Activated CD4-positive, alpha-beta T cell treated with anti-CD3 and anti-CD28 coated beads for 36 hours (primary cell): ENCODE results near the gene MAPK10. TPM values are rescaled to one million over a fixed set of nuclear protein-coding genes. Genes with fewer than 3 reads are reported as not detected.

Experiments
- ATAC-seq: fragments of 200-7000 bp; cut with Tn5 transposase; one replicate; pipeline ENCODE4 v1.10.0; 2021; ENCODE audit warnings: mild to moderate bottlenecking, moderate library complexity
- CTCF ChIA-PET: fragments of 350-600 bp; sonication (Branson Sonifier 250); formaldehyde crosslinking; loops from one replicate; lab custom pipeline; 2021; ENCODE audit warnings: antibody characterized with exemption; lab: Charles Lee
- POLR2A ChIA-PET: fragments of 350-600 bp; sonication (Branson Sonifier 250); formaldehyde crosslinking; loops from one replicate; lab custom pipeline; 2021; ENCODE audit warnings: antibody characterized with exemption, inconsistent platforms; lab: Charles Lee
- DNase-seq: peaks from one replicate; pipeline ENCODE4 v3.0.0-alpha.2; 2020
- H3K27ac Mint-ChIP-seq: one replicate; pipeline ENCODE4 v1.8.0; 2021; ENCODE audit warnings: mixed read lengths
- H3K27me3 Mint-ChIP-seq: one replicate; pipeline ENCODE4 v1.8.0; 2021; ENCODE audit warnings: mixed read lengths
- H3K36me3 Mint-ChIP-seq: one replicate; pipeline ENCODE4 v1.8.0; 2021; ENCODE audit warnings: low read depth, mixed read lengths
- H3K4me1 Mint-ChIP-seq: one replicate; pipeline ENCODE4 v1.8.0; 2021; ENCODE audit warnings: mixed read lengths
- H3K4me3 Mint-ChIP-seq: one replicate; pipeline ENCODE4 v1.8.0; 2021; ENCODE audit warnings: mild to moderate bottlenecking, moderate library complexity, mixed read lengths
- H3K9me3 Mint-ChIP-seq: one replicate; pipeline ENCODE4 v1.8.0; 2021; ENCODE audit warnings: low read depth, mixed read lengths
- intact Hi-C, 2 experiments: fragments of 100-400 bp; cut with DNase I in 1 of 2; cut with micrococcal nuclease in 1 of 2; formaldehyde crosslinking; loops; one replicate each; pipeline versions ENCODE4 v1.14.2 to v1.15.1; 2022 to 2024; cut with DNase I, micrococcal nuclease
- total RNA-seq, 2 experiments: library from RNA; stranded (reverse); gene quantifications; one replicate each; pipeline ENCODE4 v1.2.3, GENCODE V29; 2021

Gene MAPK10
- total RNA-seq, 2 experiments from 2014 or later = 0.19 TPM; not detected in 1

DNA sequence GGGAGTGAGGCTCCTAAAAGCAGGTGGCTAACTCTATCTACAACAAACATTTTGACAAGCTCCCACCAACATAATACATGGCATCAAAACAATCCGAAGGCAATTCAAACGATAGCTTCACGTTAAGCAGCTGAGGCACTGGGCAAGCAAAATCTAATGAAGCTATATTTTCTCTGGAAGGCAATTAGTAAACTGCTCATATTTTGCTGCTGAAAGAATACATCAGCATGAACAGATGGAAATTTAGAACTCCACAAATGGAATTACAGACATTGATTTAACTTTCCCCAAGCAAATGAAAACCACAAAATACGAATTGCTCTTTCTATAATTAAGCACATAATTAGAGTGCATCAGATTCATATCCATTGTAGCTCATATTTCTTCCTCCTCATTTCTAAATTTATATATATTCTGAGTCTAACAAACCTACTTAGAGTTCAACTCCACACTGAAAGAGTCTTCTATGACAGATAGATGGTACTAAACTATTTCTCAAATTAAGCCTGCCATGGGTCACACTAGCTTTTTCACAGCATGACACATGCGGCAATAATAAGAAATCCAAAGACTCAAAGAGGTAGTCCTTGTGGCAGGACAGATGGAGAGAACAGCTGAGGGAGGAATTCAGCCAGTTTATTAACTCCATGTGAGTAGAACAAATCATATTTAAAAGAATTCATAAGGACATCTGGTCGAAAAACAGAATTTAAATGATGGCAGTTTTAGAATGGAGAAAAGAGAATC lies 305.4 kb downstream of the MAPK10 start:
- Mint-ChIP-seq H3K27ac (no peak overlapping the region), H3K4me1 (no peaks in the 10 kb centered on the region), H3K36me3 (no peaks in the 10 kb centered on the region), H3K27me3 (no peaks in the 10 kb centered on the region), H3K4me3 (no peak overlapping the region), H3K9me3 (no peaks in the 10 kb centered on the region)
- ChIA-PET POLR2A (interaction anchor here (0.6 kb wide), 1 partner anchor 932 kb away, joined by 5 read pairs; no protein-coding TSS in a partner anchor), CTCF (interaction anchor here (1.2 kb wide), 1 partner anchor 9 kb away, joined by 5 read pairs; no protein-coding TSS in a partner anchor)
- DNase-seq (no peak), ATAC-seq (no peak)
- intact Hi-C loops = no loop called here

DNA sequence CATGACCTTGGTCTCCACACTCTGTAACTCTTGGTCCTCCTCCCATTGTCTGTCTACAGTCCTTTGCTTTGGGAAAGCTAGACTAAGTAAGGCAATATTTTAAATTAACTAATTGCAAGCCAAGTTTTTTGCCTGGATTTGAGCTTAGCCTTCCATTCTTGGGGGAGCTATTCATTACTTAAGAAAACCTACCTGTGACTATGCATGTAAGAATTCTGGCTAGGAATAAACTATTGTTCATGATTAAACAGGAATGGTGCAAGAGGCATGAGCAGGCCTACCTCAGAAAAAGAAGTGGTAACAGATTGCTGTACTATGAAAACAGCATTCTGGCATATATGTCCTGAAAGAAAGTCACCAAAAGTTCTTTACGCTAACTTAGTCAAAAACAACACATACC lies 309.4 kb downstream of the MAPK10 start:
- H3K36me3 Mint-ChIP-seq = no peaks in the 10 kb centered on the region
- H3K27ac Mint-ChIP-seq = no peak overlapping the region
- ChIA-PET POLR2A (no interaction called here), CTCF (no interaction called here)
- no peaks in the 10 kb centered on the region for H3K27me3 Mint-ChIP-seq
- intact Hi-C loops = no loop called here
- H3K4me3 Mint-ChIP-seq = no peak overlapping the region
- H3K4me1 Mint-ChIP-seq = no peaks in the 10 kb centered on the region
- H3K9me3 Mint-ChIP-seq = no peaks in the 10 kb centered on the region
- DNase-seq (no peak), ATAC-seq (no peak)

DNA sequence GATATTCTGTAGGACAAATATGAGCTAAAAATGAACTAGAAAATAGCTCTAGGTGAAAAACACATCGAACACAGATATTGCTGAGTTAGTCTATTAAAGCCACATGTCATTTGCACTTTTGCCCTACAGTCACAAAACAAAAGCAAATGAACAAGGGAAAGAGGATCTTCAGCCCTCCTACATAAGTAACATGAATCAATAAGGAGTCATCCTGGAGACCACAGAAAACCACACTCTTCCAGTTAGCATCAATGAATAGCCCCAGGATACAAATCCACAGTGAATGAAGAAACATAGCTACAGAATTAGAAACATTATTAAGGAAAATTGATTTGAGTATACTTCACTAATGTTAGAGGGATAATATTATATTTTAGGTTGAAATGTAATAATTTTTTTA lies 311.4 kb downstream of the MAPK10 start:
- H3K36me3 Mint-ChIP-seq = no peaks in the 10 kb centered on the region
- no peak overlapping the region for H3K4me3 Mint-ChIP-seq
- ATAC-seq (no peak), DNase-seq (no peak)
- H3K27me3 Mint-ChIP-seq = no peaks in the 10 kb centered on the region
- ChIA-PET CTCF (interaction anchor here (0.5 to 0.8 kb wide), 2 partner anchors 251 to 861 kb away, joined by 3 read pairs; no protein-coding TSS in a partner anchor), POLR2A (no interaction called here)
- intact Hi-C loops = loop anchor here in 1 of 2 experiments (10.0 kb wide), 1 partner anchor 964 kb away; no protein-coding TSS in a partner anchor
- no peak overlapping the region for H3K27ac Mint-ChIP-seq
- no peaks in the 10 kb centered on the region for H3K9me3 Mint-ChIP-seq
- no peaks in the 10 kb centered on the region for H3K4me1 Mint-ChIP-seq

DNA sequence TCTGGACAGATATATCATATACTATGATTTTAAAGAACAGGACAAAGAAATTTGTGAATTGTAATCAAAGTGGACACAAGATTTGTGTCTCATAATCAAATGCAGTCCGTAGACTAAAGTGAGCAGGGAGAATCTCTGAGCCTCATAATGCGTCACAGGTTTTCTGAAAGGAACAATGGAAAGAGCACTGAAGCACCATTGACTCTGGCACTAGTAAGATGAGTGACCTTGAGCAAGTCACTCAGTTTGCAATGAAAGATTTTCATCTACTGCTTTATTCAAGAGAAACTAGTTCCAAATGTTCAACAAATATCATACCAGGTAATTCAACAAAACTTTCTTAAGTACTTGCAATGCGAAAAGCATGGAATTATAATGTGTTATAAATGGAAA lies 315.3 kb downstream of the MAPK10 start:
- Mint-ChIP-seq H3K36me3 (no peaks in the 10 kb centered on the region), H3K4me1 (no peaks in the 10 kb centered on the region), H3K27ac (no peak overlapping the region), H3K4me3 (no peak overlapping the region), H3K9me3 (no peaks in the 10 kb centered on the region), H3K27me3 (no peaks in the 10 kb centered on the region)
- POLR2A ChIA-PET = no interaction called here
- no peak for ATAC-seq
- intact Hi-C loops = loop anchor here (2.0 to 10.0 kb wide), 5 partner anchors 287 to 962 kb away; no protein-coding TSS in a partner anchor
- CTCF ChIA-PET = interaction anchor here (1.3 to 2.2 kb wide), 3 partner anchors 9 to 960 kb away, joined by 3 to 12 read pairs (median 5); no protein-coding TSS in a partner anchor
- no peak for DNase-seq

DNA sequence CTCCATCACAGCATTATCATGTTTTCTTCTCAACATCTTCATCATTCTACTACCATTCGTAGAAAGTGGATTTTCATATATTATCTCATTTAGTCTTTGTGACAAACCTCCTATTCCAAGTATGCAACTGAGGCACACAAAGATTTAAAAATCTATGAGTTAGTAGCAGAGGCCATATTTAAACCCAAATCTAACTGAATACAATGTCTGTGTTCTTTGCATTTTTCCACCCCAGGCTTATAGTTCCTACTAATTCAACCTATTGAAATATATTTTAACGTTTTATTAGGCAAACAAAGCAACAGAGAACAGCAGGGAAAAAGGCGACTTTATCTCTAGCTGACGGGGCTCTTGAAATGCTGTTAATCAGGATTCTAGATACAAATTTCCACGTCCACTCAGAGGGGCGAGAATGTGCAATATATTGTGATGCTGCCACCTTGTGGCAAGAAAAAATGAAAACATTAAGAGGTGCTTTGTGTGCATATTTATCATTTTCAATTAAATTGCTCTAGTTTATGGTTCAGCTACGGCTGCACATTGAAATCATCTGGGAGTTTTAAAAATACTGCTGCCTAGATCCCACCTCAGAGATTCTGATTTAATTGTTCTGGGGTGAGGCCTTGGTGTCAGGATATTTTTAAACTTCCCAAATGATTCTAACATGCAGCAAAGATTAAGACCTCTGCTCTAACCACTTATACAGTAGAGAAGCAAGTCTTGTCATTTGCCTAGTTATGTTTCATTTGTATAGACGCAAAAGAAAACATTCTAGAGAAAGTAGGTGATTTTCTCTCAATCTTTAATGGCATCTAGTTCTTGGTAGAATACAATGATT lies 315.9 kb downstream of the MAPK10 start:
- DNase-seq (peak; percentile 7), ATAC-seq (no peak)
- ChIA-PET POLR2A (no interaction called here), CTCF (interaction anchor here (1.3 to 2.2 kb wide), 3 partner anchors 10 to 959 kb away, joined by 3 to 12 read pairs (median 5); no protein-coding TSS in a partner anchor)
- intact Hi-C loops = loop anchor here (2.0 to 10.0 kb wide), 5 partner anchors 287 to 962 kb away; no protein-coding TSS in a partner anchor
- Mint-ChIP-seq H3K4me3 (no peak overlapping the region), H3K9me3 (no peaks in the 10 kb centered on the region), H3K36me3 (no peaks in the 10 kb centered on the region), H3K4me1 (no peaks in the 10 kb centered on the region), H3K27me3 (no peaks in the 10 kb centered on the region), H3K27ac (no peak overlapping the region)

DNA sequence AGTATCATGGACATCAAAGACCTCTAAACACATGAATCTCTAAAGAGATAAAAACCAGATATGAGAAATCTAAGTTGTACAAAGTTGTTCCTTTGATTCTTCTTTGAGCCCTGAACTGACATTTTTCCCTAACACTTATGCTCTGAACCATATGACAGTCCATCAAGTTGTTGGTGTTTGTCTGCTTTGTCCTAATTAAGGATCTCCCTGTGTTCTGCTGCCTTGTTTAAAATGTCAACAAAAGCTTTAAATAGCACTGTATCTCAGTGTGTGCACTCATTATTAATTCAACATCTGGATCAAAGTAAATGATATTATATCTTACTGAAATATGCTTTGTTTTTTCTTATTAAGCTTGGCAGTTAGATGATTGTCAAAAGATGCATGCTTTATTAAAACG lies 321.8 kb downstream of the MAPK10 start:
- ATAC-seq (no peak), DNase-seq (no peak)
- no peak overlapping the region for H3K4me3 Mint-ChIP-seq
- H3K9me3 Mint-ChIP-seq = no peaks in the 10 kb centered on the region
- no peaks in the 10 kb centered on the region for H3K36me3 Mint-ChIP-seq
- peaks cover 4% of the 10 kb centered on the region for H3K27me3 Mint-ChIP-seq
- intact Hi-C loops = no loop called here
- POLR2A ChIA-PET = no interaction called here
- CTCF ChIA-PET = no interaction called here
- no peaks in the 10 kb centered on the region for H3K4me1 Mint-ChIP-seq
- no peak overlapping the region for H3K27ac Mint-ChIP-seq

DNA sequence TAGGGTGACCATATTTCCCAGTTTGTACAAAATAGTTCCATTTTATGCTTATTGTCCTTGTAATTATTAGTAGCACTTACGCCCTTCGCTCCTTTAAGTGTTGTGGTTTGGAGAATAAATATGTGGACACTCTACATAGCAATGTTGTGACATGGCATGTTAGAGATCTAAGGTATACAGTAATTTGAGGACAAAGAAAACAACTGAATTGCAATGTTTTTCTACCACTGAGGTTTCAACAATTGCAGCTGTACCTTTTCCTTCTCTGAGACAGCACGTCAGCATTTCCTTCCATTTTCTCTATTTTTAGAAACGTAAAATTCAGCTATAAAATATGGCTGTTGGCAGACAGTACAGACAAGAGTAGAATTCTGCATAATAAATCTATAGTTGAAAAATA lies 323.1 kb downstream of the MAPK10 start:
- no peak for ATAC-seq
- H3K27ac Mint-ChIP-seq = no peak overlapping the region
- intact Hi-C loops = no loop called here

DNA sequence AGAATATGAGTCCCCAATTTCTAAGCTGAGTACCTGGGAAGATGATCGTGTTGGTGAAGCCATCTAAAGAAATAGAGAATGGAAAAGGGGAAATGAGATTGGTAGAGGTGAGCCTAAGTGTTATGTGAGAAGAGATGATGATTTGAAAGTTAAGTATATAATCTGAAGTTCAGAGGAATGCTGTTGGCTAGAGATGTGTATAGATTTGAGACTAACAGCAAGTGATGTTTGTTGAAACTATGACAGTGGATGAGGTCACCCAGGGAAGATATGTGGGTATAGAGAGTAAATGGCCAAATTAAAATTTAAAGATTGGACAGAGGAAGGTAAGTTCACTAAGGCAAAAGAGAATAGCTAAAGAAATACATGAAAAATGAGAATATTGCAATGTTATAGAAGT lies 324.2 kb downstream of the MAPK10 start:
- peaks cover 4% of the 10 kb centered on the region for H3K27me3 Mint-ChIP-seq
- no peak for DNase-seq
- H3K9me3 Mint-ChIP-seq = no peaks in the 10 kb centered on the region
- H3K36me3 Mint-ChIP-seq = no peaks in the 10 kb centered on the region
- no peak for ATAC-seq
- no peak overlapping the region for H3K27ac Mint-ChIP-seq
- no peaks in the 10 kb centered on the region for H3K4me1 Mint-ChIP-seq
- CTCF ChIA-PET = no interaction called here
- no peak overlapping the region for H3K4me3 Mint-ChIP-seq
- POLR2A ChIA-PET = no interaction called here
- intact Hi-C loops = no loop called here

More for the DNA sequence above, 323.1 kb downstream of the MAPK10 start:
- Mint-ChIP-seq H3K36me3 (no peaks in the 10 kb centered on the region), H3K4me1 (no peaks in the 10 kb centered on the region), H3K9me3 (no peaks in the 10 kb centered on the region), H3K27me3 (peaks cover 4% of the 10 kb centered on the region), H3K4me3 (no peak overlapping the region)
- ChIA-PET POLR2A (no interaction called here), CTCF (no interaction called here)
- DNase-seq = no peak

DNA sequence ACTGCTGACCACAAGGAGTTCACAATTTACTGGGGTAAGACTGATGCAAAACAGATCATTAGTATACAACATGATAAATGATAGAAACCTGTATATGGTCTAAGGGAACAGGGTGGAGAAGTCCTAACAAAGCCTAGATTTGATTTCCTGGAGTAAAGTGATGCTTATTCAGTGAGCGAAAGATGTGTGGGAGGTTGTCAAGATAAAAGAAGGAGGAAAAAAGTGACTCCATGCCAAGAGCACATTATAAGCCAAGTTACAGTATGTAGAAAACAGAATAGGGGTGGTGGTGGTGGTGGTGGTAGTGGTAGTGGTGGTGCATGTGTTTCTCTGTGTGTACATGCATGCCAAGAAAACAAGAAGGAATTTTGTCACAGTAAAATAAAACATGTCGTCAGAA lies 325.2 kb downstream of the MAPK10 start:
- POLR2A ChIA-PET = no interaction called here
- Mint-ChIP-seq H3K4me3 (no peak overlapping the region), H3K36me3 (no peaks in the 10 kb centered on the region), H3K9me3 (no peaks in the 10 kb centered on the region), H3K27ac (no peak overlapping the region), H3K4me1 (no peaks in the 10 kb centered on the region), H3K27me3 (peaks cover 4% of the 10 kb centered on the region)
- no peak for DNase-seq
- intact Hi-C loops = no loop called here
- no peak for ATAC-seq
- CTCF ChIA-PET = no interaction called here

DNA sequence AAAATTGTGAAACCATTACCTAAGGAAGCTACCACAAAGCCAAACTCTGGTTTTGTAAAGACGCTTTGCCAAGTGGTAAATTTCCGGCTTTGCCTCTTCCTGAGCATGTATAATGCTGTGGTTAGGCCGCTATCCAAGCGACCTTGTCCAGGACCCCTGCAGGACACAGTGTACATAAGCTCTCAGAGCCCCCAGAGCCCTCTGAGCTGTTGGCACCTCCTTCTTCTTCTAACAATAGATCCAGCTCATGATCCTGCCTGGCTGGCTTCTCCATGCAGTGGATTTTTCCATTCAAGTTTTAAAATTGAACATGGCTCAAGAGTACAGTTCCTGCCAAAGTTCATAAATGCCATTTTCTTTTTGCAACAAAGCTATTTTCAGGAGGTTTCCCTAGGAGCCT lies 326.7 kb downstream of the MAPK10 start:
- Mint-ChIP-seq H3K36me3 (no peaks in the 10 kb centered on the region), H3K4me1 (no peaks in the 10 kb centered on the region), H3K4me3 (no peak overlapping the region), H3K27ac (no peak overlapping the region), H3K27me3 (peaks cover 4% of the 10 kb centered on the region), H3K9me3 (no peaks in the 10 kb centered on the region)
- DNase-seq (no peak), ATAC-seq (no peak)
- intact Hi-C loops = no loop called here
- ChIA-PET CTCF (no interaction called here), POLR2A (interaction anchor here (0.6 kb wide), 1 partner anchor 9 kb away, joined by 3 read pairs; no protein-coding TSS in a partner anchor)

DNA sequence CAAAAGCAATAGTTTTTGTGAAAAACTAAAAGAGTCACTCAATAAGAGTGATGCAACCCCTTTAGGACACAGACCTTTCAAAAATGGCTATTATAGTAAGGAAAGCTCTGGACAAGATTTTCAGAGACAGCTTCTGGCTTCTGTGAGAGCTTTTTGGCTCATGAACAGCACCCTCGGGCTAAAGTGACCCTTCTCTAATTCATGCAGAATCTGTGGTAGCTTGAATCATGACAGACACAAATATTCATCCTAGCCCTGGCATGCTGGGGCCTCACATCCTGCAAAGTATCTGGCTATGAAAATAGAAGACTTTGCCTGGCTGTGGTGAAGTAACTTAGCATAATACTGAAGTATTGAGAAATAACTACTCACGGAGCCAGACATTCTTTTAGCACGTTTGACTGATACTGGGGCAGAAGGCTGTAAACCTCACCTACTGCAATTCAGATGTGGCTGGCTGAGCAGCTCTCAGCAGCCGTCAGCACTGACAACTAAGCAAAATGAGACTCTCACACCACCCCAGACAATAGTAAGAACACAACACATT lies 327.3 kb downstream of the MAPK10 start:
- CTCF ChIA-PET = no interaction called here
- intact Hi-C loops = no loop called here
- Mint-ChIP-seq H3K4me1 (no peaks in the 10 kb centered on the region), H3K27ac (no peak overlapping the region), H3K27me3 (peaks cover 4% of the 10 kb centered on the region), H3K4me3 (no peak overlapping the region), H3K36me3 (no peaks in the 10 kb centered on the region), H3K9me3 (no peaks in the 10 kb centered on the region)
- no peak for ATAC-seq
- POLR2A ChIA-PET = interaction anchor here (0.6 kb wide), 1 partner anchor 10 kb away, joined by 3 read pairs; no protein-coding TSS in a partner anchor
- no peak for DNase-seq
